RWPE1 (cell line): Measurements from ENCODE around the gene SLC2A10.

Source experiments
- CTCF ChIA-PET: fragments of 350-600 bp; sonication (Branson Sonifier 250); formaldehyde crosslinking; extraction: SDS; loops from one replicate; lab custom pipeline; 2021; lab: Yijun Ruan, JAX
- POLR2A ChIA-PET: fragments of 400-600 bp; formaldehyde crosslinking; extraction: SDS; loops from one replicate; lab custom pipeline; 2020; ENCODE audit warnings: antibody characterized with exemption; ENCODE audit not compliant: low non-redundant PET; lab: Yijun Ruan, JAX
- DNase-seq: peaks from one replicate; pipeline ENCODE4 v3.0.0; 2012; ENCODE audit warnings: low spot score
- H3K27ac ChIP-seq: fragments of 450-650 bp; 2 replicates; pipeline ENCODE4 v1.5.1; 2017
- CTCF ChIP-seq: fragments of 450-650 bp; conservative IDR thresholded peaks from 2 replicates; pipeline ENCODE4 v1.5.1; 2017; ENCODE audit warnings: low read depth, mild to moderate bottlenecking

Gene SLC2A10

GRCh38 chr20:46712056-46712636, 2.7 kb downstream of the SLC2A10 start:
- POLR2A ChIA-PET = no interaction called here
- CTCF ChIA-PET = interaction anchor here (1.0 kb wide), 1 partner anchor 40 kb away, joined by 3 read pairs; no protein-coding TSS in a partner anchor
- no peak for TF ChIP-seq CTCF
- no peak for DNase-seq
- no peak overlapping the region for H3K27ac ChIP-seq

- no peak for TF ChIP-seq CTCF
- no peak overlapping the region for H3K27ac ChIP-seq
- ChIA-PET POLR2A (no interaction called here), CTCF (interaction anchor here (0.9 to 1.4 kb wide), 3 partner anchors 13 to 40 kb away, joined by 4 to 6 read pairs (median 5); no protein-coding TSS in a partner anchor)
- DNase-seq = no peak
Observed at GRCh38 chr20:46713957-46714834, 4.7 kb downstream of the SLC2A10 start.

- peak; percentile 67 for TF ChIP-seq CTCF
- DNase-seq = peak; percentile 80
- H3K27ac ChIP-seq = peak overlapping the region; percentile 29
- ChIA-PET CTCF (interaction anchor here (0.5 to 1.4 kb wide), 8 partner anchors 10 to 594 kb away, joined by 3 to 6 read pairs (median 4); no protein-coding TSS in a partner anchor), POLR2A (no interaction called here)
Observed at GRCh38 chr20:46715292-46715756, 5.9 kb downstream of the SLC2A10 start.

- no peak overlapping the region for H3K27ac ChIP-seq
- DNase-seq = no peak
- POLR2A ChIA-PET = no interaction called here
- CTCF ChIA-PET = interaction anchor here (0.6 to 0.7 kb wide), 3 partner anchors 40 to 771 kb away, joined by 3 to 4 read pairs (median 3); no protein-coding TSS in a partner anchor
- no peak for TF ChIP-seq CTCF
Observed at GRCh38 chr20:46717818-46718541, 8.5 kb downstream of the SLC2A10 start.

- ChIA-PET CTCF (interaction anchor here (0.6 to 0.9 kb wide), 2 partner anchors 12 to 499 kb away, joined by 3 to 6 read pairs; no protein-coding TSS in a partner anchor), POLR2A (no interaction called here)
- TF ChIP-seq CTCF = no peak
- no peak overlapping the region for H3K27ac ChIP-seq
- DNase-seq = no peak
Observed at GRCh38 chr20:46720019-46720418, 10.6 kb downstream of the SLC2A10 start.
